ENCODE data around the gene KRTAP10-6.
"Not testable (repeated sequence)": the region's sequence is repeated elsewhere in the genome, so short reads cannot be mapped to it uniquely, and the experiment has no call there.

The KRTAP10-6 gene, protein sequence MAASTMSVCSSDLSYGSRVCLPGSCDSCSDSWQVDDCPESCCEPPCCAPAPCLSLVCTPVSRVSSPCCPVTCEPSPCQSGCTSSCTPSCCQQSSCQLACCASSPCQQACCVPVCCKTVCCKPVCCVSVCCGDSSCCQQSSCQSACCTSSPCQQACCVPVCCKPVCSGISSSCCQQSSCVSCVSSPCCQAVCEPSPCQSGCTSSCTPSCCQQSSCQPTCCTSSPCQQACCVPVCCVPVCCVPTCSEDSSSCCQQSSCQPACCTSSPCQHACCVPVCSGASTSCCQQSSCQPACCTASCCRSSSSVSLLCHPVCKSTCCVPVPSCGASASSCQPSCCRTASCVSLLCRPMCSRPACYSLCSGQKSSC

GRCh38 chr21:44592446-44593311 is at the start of gene KRTAP10-6:
KRTAP10-6 (minus strand) TSS chr21:44592505; CDS start chr21:44592484, 21 bp downstream.
- peak; percentile 35 for DNase-seq

GRCh38 chr21:44640761-44641160 is 48.5 kb upstream of the KRTAP10-6 start:
- no peak for DNase-seq

GRCh38 chr21:44639331-44639655 is 47.0 kb upstream of the KRTAP10-6 start:
- no peak for DNase-seq

DNA sequence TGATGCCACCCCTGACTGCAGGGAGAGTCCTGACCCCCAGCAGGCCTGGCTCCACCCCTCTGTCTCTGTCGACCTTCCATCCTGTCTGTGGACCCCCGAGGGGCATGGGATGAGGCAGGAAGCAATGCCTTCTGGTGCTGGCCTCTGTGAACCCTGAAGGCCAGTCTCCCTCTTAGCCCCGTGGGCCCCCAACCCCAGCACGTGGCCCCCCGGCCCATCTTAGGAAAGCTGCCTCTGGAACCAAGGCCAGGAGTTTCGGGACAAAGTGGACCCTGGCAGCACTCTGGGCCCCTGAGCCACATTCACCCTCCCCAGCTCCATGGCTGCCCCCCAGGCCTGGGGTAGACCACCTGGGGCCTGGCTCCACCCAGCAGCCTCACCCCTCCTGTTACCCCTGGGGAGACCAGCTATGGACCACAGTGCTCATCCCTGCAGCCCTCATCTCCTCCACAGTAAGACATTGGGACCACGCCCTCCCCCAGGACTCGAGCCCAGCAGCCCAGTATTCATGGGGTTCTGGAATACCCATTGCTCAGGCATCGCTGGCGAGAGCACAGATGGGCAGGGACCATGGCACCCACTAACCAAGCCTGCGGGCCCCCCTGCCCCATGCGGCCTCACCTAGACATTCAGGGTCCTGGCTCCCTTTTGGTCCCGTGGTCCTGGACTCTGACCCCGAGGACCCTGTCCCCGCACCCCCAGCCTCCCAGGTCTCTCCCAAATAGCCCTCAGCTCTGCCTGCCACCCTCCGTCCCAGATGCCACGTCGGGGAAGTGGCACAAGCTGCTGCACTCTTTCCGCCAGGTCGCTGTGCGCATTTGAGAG is 46.4 kb upstream of the KRTAP10-6 start:
- DNase-seq = not testable (repeated sequence)

GRCh38 chr21:44637851-44638348 is 45.6 kb upstream of the KRTAP10-6 start:
- not testable (repeated sequence) for DNase-seq

DNA sequence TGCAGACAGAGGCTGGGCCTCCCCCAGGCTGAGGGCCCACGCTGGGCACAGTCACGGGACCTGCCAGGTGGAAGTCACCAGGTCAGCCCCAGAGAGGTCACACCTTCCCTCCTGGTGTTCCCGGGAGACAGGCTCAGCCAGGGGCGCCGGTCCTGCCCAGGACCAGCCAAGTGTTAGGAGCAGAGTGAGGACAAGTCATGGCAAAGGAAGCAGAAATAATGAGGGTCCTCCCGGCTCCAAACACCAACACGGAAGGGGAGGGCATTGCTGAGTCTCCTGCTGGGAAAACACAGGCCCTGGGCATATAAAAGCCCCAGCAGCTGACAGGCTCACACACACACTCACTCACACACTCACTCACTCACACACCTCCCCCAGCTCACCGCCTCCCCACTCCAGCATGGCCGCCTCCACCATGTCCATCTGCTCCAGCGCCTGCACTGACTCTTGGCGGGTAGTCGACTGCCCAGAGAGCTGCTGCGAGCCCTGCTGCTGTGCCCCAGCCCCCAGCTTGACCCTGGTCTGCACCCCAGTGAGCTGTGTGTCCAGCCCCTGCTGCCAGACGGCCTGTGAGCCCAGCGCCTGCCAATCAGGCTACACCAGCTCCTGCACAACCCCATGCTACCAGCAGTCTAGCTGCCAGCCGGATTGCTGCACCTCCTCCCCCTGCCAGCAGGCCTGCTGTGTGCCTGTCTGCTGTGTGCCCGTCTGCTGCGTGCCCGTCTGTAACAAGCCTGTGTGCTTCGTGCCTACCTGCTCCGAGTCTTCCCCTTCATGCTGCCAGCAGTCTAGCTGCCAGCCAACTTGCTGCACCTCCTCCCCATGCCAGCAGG is 44.9 kb upstream of the KRTAP10-6 start, which contains the start of gene KRTAP10-10:
KRTAP10-10 (plus strand) TSS at position 339 of the 833 bp plus-strand sequence; CDS start at position 401, 62 bp downstream.
- no peak for DNase-seq

DNA sequence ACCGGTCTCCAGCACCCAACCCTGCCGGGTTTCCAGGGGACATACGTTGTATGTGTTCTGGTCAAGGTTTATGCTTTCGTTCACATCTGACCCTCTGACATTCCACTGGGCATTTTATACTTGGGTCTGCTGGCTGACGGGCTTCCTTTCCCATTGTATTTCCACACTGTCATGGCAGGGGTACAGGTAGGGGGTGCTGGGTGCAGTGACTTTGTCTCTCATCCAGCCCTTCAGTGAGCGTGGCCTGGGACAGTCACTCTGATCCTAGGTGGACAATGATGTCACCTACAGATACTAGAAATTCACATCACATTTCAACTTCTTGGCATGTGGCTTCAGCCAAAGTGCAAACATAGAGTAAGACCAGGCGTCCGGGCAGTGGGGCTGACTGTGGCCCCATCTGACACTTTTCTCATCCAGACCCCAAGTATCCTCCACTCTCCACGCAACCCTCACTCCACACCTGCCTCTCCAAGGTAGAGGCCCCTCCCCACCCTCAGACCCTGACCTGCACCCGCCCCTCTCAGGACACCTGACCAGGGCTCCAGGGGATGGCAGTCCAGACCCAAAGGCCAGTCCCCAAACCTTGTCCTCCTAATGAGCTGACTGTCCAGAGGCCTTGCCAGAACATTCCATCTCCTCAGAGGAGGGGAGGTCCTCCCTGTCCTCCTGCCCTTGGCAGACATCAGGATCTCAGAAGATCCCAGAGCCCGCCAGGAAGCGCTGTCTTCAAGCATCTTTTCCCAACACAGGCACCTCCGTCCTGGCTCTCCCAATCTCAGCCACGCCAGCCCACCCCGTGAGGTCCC is 44.1 kb upstream of the KRTAP10-6 start:
- DNase-seq = no peak

GRCh38 chr21:44632067-44632466 is 39.8 kb upstream of the KRTAP10-6 start:
- DNase-seq = no peak

GRCh38 chr21:44630440-44630839 is 38.1 kb upstream of the KRTAP10-6 start:
- no peak for DNase-seq

DNA sequence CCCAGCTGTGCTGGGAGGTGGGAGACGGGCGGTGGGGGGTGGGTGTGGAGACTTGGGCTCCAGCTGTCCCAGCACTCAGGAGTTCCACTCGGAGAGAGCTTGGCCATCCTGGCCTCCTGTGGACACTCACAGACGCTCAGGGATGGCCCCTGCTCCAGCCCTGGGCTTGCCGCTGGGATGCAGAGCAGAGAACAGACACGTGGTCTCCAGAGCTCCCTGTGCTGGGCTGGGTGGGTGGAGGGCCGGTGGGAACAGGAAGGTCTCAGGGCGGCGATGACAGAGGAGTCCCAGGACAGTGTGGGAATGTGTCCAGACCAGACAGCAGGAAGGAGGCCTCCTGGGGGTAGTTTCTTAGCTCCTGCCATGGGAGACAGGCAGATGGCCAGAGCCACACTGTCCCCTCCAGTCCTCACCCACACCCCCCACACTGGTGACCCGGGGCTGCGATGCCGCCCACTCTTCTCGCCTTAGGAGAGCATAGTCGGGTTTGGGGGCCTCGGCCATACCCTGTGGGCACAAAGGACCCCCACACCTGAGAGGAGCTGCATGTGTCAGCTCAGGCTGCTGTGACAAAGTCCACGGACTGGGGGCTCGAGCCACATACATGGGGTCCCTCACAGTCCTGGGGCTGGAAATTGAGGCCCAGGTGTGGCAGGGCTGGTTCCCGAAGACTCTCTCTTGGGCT is 36.5 kb upstream of the KRTAP10-6 start:
- DNase-seq = no peak

- DNase-seq = not testable (repeated sequence)
Observed at GRCh38 chr21:44627831-44628233, 35.5 kb upstream of the KRTAP10-6 start.

- DNase-seq = peak; percentile 43
Observed at GRCh38 chr21:44627181-44627822, 35.0 kb upstream of the KRTAP10-6 start.

DNA sequence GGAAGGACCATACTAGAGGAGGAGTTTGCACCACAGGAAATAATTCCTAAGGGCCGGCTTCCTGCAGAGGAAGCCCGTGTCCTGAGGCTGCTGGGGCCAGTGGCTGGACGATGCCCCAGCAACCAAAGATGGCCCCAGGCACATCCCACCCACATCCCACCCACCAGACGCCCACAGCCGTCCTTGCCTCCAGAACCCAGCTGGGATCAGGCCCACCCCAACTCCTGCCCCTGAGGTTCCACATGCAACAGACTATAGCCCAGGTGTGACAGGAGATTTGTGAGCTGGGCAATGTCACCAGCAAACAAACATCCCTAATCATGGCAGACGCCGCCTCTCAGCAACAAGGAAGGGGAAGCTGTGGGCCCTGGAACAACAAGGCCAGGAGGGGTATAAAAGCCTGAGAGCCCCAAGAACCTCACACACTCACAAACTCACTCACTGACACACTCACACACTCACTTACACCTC is 34.4 kb upstream of the KRTAP10-6 start, which contains the start of gene KRTAP10-9:
KRTAP10-9 (plus strand) TSS at position 421 of the 471 bp plus-strand sequence. CDS start 79 bp downstream, outside the sequence.
- DNase-seq = no peak

- peak; percentile 42 for DNase-seq
Observed at GRCh38 chr21:44626262-44626661, 34.0 kb upstream of the KRTAP10-6 start.

DNA sequence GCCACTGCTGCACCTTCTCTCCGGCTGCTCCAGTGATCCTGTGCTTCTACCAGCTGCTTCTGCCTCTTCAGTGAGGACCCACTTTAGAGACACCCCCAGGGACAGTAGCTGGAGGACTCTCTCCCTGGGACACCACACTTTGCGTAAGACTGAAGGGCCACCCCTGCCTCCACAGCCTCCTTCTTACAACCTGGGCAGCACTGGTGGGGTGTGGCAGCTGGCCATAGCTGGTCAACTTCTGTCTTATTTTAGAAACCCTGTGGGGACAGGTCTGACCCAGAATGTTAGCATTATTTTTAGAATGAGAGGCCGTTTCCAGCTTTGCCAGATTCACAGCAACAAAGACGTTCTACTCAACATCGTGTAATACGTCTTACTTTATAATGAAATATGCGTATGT is 33.5 kb upstream of the KRTAP10-6 start:
- no peak for DNase-seq

GRCh38 chr21:44623575-44623974 is 31.3 kb upstream of the KRTAP10-6 start:
- no peak for DNase-seq

DNA sequence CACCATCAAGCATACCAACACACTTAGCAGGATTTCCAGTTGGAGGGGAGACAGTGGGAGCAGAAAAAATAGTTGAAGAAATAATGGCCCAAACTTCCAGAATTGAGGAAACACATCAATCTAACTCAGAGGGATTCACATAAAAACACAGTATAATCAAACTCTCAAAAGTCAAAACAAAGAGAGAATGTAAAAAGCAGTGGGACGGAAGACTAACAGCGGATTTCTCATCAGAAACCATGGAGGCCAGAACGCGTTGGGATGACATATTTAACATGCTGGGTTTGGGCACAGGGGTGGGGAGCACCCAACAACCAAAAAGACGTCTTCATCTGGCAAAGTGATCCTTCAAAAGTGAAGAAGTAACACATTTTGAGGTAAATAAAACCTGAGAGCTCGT is 27.6 kb upstream of the KRTAP10-6 start:
- no peak for DNase-seq

- peak; percentile 64 for DNase-seq
Observed at GRCh38 chr21:44618909-44619308, 26.6 kb upstream of the KRTAP10-6 start.

DNA sequence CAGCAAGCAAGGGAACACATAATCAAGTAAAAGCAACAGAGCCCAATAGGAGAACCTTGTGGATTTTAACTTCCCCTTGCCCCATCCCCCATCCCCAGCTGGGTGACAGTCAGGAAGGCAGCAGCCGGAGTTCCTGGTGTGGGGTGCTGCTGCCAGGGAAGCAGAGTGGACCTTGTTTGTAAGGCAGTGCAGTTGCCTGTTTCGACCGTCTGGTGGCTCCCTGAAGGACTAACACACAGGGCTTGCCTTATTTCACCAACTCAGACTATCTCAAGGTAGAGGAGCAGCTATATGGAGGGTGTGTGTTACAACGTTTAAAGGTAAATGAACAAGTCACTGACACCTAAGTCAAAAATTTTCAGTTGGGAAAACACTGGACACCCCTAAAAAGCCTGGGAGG is 26.2 kb upstream of the KRTAP10-6 start:
- no peak for DNase-seq

Data from activated CD8-positive, alpha-beta memory T cell treated with anti-CD3 and anti-CD28 coated beads, Interleukin-2, amount 50 U/mL, for 48 hours (primary cell).